Upper lobe of right lung (tissue), 1 donor: Measurements from ENCODE around the gene VAPB. TPM values are rescaled to one million over a fixed set of nuclear protein-coding genes. Genes with fewer than 3 reads are reported as not detected.

ENCODE experiments used
- ATAC-seq: fragments of 200-7000 bp; cut with Tn5 transposase; one replicate; pipeline ENCODE4 v1.9.1; 2020; ENCODE audit warnings: mild to moderate bottlenecking, moderate library complexity
- DNase-seq: peaks from one replicate; pipeline ENCODE4 v3.0.0-alpha.2; 2020
- H3K27ac ChIP-seq: fragments of 200-600 bp; one replicate; pipeline ENCODE4 v1.8.0; 2022
- H3K27me3 ChIP-seq: fragments of 200-600 bp; one replicate; pipeline ENCODE4 v1.8.0; 2022; ENCODE audit warnings: mild to moderate bottlenecking
- H3K36me3 ChIP-seq: fragments of 200-600 bp; one replicate; pipeline ENCODE4 v1.8.0; 2022
- H3K4me1 ChIP-seq: fragments of 200-600 bp; one replicate; pipeline ENCODE4 v1.8.0; 2022
- H3K4me3 ChIP-seq: fragments of 200-600 bp; one replicate; pipeline ENCODE4 v1.8.0; 2022; ENCODE audit warnings: mild to moderate bottlenecking
- H3K9me3 ChIP-seq: fragments of 200-600 bp; one replicate; pipeline ENCODE4 v1.8.0; 2022
- CTCF ChIP-seq: fragments of 200-600 bp; IDR thresholded peaks from one replicate; pipeline ENCODE4 v1.8.0; 2022; ENCODE audit warnings: antibody characterized with exemption
- intact Hi-C: fragments of 100-400 bp; cut with DNase I; formaldehyde crosslinking; loops from one replicate; pipeline ENCODE4 v1.11.0; 2022
- total RNA-seq: library from RNA; stranded (reverse); fragmentation: NEBNext Ultra II Directional; extraction: Animal tissue kit (Norgen Biotek cat#: 25700); gene quantifications from one replicate; pipeline ENCODE4 v1.2.1, GENCODE V29; 2021
- donor health status: DM: no; HTN: yes; CAD: no; lungs with severe emphysema.

Gene VAPB
- total RNA-seq, 1 donor from 2014 or later = 47.8 TPM

DNA sequence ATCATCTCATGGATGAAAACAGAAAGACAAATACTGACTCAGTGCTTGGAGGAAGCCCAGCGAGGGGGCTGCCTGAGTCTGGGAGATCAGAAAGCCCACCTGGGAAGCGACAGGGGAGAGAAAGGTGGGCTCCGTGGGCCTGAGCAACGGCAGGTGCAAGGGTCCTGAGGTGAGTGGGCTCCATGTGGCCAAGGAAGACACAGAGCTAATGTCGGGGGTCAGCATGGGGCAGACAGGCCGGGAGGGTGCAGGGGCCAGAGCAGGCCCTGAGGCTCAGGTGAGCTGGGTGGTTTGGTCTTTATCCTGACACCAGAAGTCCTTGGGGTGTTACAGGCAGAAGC, 107.4 kb downstream of the VAPB start:
- Histone ChIP-seq H3K9me3 (no peaks in the 10 kb centered on the region), H3K4me1 (no peaks in the 10 kb centered on the region), H3K27me3 (no peaks in the 10 kb centered on the region), H3K4me3 (no peak overlapping the region), H3K27ac (no peak overlapping the region), H3K36me3 (no peaks in the 10 kb centered on the region)
- DNase-seq (no peak), ATAC-seq (no peak)
- intact Hi-C loops = no loop called here
- no peak for TF ChIP-seq CTCF

DNA sequence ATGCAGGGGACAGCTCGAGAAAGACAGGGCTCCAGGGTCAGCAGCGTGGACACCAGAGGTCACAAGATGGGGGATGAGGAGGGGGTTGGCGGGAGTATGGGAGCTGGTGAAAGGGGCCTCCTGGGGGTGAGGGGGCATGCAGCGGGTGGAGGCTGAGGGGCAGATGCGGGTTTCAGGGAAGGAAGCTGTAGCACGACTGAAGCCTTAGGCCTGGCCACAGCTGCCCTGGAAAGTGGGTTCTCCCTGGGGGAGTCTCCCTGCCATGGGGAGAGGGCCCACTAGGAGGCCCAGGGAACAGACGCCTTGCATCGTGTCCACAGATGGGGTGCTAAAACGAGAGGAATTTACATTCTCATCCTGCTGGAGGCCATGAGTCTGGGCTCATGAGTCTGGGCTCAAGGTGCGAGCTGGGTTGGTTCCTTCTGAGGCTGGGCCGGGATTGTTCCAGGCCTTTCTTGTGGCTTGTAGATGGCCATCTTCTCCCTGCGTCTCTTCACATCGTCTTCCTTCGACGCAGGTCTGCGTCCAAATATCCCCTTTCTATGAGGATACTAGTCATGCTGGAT, 108.1 kb downstream of the VAPB start:
- Histone ChIP-seq H3K27ac (no peak overlapping the region), H3K4me1 (no peaks in the 10 kb centered on the region)

DNA sequence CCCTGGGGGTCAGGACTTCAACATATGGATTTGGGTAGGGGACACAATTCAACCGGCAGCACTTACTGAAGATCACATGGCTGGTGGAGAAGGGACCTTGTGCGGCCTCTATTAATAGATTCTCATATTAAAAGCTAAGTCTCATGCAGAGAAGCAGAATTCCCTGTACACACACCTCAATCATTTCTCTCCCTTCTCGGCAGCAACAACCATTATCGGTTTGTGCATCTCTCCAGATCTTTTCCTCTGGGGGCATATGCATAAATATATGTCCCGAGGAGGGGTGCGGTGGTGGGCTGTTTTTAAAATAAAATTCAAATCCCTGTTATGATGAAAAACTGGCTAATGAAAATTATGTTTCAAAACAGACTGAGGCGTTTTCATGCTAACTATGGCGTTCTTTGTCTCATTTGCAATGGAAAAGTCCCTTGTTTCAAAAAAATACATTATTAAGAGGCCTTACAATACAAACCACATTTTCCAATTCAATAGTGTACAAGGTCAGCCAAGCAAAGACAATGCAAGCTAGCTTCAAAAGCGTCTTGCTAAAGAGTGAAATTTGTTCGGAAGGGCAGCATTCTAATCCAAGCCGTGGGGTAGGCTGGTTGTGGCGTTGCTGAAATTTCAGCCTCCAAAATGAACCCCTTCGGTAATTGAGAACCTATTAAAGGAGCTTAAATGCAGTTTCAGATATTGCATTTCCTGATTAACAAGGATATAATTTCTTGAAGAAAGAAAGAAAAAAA, 108.9 kb downstream of the VAPB start:
- no peak for TF ChIP-seq CTCF
- intact Hi-C loops = no loop called here
- ATAC-seq = no peak
- Histone ChIP-seq H3K27me3 (no peaks in the 10 kb centered on the region), H3K27ac (no peak overlapping the region), H3K4me1 (no peaks in the 10 kb centered on the region), H3K9me3 (no peaks in the 10 kb centered on the region), H3K4me3 (no peak overlapping the region), H3K36me3 (no peaks in the 10 kb centered on the region)
- no peak for DNase-seq

More for the DNA sequence above, 108.1 kb downstream of the VAPB start:
- Histone ChIP-seq H3K4me3 (no peak overlapping the region), H3K36me3 (no peaks in the 10 kb centered on the region), H3K9me3 (no peaks in the 10 kb centered on the region), H3K27me3 (no peaks in the 10 kb centered on the region)
- no peak for TF ChIP-seq CTCF
- DNase-seq (no peak), ATAC-seq (no peak)
- intact Hi-C loops = no loop called here

GRCh38 chr20:58498470-58499068, 109.5 kb downstream of the VAPB start:
- no peaks in the 10 kb centered on the region for H3K36me3 ChIP-seq
- no peak for ATAC-seq
- H3K4me3 ChIP-seq = no peak overlapping the region
- intact Hi-C loops = no loop called here
- no peak for DNase-seq
- no peak overlapping the region for H3K27ac ChIP-seq
- H3K27me3 ChIP-seq = no peaks in the 10 kb centered on the region
- H3K4me1 ChIP-seq = no peaks in the 10 kb centered on the region
- no peaks in the 10 kb centered on the region for H3K9me3 ChIP-seq
- no peak for TF ChIP-seq CTCF

GRCh38 chr20:58500256-58500655, 111.2 kb downstream of the VAPB start:
- Histone ChIP-seq H3K4me3 (no peak overlapping the region), H3K27ac (no peak overlapping the region), H3K36me3 (no peaks in the 10 kb centered on the region), H3K9me3 (peaks cover 10% of the 10 kb centered on the region), H3K4me1 (no peaks in the 10 kb centered on the region), H3K27me3 (no peaks in the 10 kb centered on the region)
- DNase-seq (no peak), ATAC-seq (no peak)
- intact Hi-C loops = no loop called here
- no peak for TF ChIP-seq CTCF

Other genes with a start within 250 kb of the VAPB start
- not detected for gene ANKRD60, start 160.6 kb upstream of the VAPB start, total RNA-seq
- 24.2 TPM for gene RAB22A, start 79.5 kb upstream of the VAPB start, total RNA-seq
- not detected for gene APCDD1L, start 126.2 kb downstream of the VAPB start, total RNA-seq